Ovary (tissue), 3 donors: ENCODE results near the gene LRRC23.

Experiments
- CTCF ChIP-seq, 3 donors: fragments of 450-650 bp in 2 of 3; fragments of 200-600 bp in 1 of 3; IDR thresholded peaks; one replicate each; pipeline versions ENCODE4 v1.5.1 to v1.8.0; 2016 to 2022; ENCODE audit warnings: antibody characterized with exemption in 3 of 3, mild to moderate bottlenecking in 1 of 3
- EP300 ChIP-seq: sonication (generic); formaldehyde crosslinking; IDR thresholded peaks from one replicate; pipeline ENCODE4 v1.6.1; 2017; ENCODE audit warnings: antibody characterized with exemption
- POLR2A ChIP-seq: fragments of 450-650 bp; IDR thresholded peaks from one replicate; pipeline ENCODE4 v1.6.1; 2017; ENCODE audit warnings: antibody characterized with exemption, mild to moderate bottlenecking, moderate library complexity
- donor health status: DM: no; HTN: no; CAD: no.

- TF ChIP-seq EP300 (no peak), POLR2A (no peak), CTCF (IDR thresholded peaks at IDR 0.05) (no peak)
Measured at GRCh38 chr12:6861391-6861790, 43.2 kb upstream of the LRRC23 start.
